ENCODE results near the gene ANKS1B.

ANKS1B gene

GRCh38 chr12:99067171-99067785 is 917.5 kb downstream of the ANKS1B start:
- TF ChIP-seq ZNF8 (CRISPR knock-in tag; IDR thresholded peaks at IDR 0.05): no peak
- no peak for TF ChIP-seq ARNTL (CRISPR knock-in tag; IDR thresholded peaks at IDR 0.05; ENCODE audit: borderline replicate concordance, low read depth)
- no peak for TF ChIP-seq TOX (CRISPR knock-in tag; IDR thresholded peaks at IDR 0.05; ENCODE audit: borderline replicate concordance)
- TF ChIP-seq TCF4 (CRISPR knock-in tag; IDR thresholded peaks at IDR 0.05; ENCODE audit: borderline replicate concordance): no peak
- no peak for ATAC-seq

- ATAC-seq: no peak
Measured at GRCh38 chr12:99066726-99067125, 918.0 kb downstream of the ANKS1B start.

GRCh38 chr12:99063182-99063581 is 921.6 kb downstream of the ANKS1B start:
- ATAC-seq: no peak
- no peak for TF ChIP-seq ISL1 (CRISPR knock-in tag; IDR thresholded peaks at IDR 0.05)
- TF ChIP-seq ARNTL (CRISPR knock-in tag; IDR thresholded peaks at IDR 0.05; ENCODE audit: borderline replicate concordance, low read depth): no peak
- TF ChIP-seq RARB (CRISPR knock-in tag; IDR thresholded peaks at IDR 0.05): no peak
- TF ChIP-seq, protein P1, sequence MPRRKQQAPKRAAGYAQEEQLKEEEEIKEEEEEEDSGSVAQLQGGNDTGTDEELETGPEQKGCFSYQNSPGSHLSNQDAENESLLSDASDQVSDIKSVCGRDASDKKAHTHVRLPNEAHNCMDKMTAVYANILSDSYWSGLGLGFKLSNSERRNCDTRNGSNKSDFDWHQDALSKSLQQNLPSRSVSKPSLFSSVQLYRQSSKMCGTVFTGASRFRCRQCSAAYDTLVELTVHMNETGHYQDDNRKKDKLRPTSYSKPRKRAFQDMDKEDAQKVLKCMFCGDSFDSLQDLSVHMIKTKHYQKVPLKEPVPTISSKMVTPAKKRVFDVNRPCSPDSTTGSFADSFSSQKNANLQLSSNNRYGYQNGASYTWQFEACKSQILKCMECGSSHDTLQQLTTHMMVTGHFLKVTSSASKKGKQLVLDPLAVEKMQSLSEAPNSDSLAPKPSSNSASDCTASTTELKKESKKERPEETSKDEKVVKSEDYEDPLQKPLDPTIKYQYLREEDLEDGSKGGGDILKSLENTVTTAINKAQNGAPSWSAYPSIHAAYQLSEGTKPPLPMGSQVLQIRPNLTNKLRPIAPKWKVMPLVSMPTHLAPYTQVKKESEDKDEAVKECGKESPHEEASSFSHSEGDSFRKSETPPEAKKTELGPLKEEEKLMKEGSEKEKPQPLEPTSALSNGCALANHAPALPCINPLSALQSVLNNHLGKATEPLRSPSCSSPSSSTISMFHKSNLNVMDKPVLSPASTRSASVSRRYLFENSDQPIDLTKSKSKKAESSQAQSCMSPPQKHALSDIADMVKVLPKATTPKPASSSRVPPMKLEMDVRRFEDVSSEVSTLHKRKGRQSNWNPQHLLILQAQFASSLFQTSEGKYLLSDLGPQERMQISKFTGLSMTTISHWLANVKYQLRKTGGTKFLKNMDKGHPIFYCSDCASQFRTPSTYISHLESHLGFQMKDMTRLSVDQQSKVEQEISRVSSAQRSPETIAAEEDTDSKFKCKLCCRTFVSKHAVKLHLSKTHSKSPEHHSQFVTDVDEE (CRISPR knock-in tag; IDR thresholded peaks at IDR 0.05): no peak
- TF ChIP-seq ZNF8 (CRISPR knock-in tag; IDR thresholded peaks at IDR 0.05): no peak
- TF ChIP-seq ZC3H10 (CRISPR knock-in tag; IDR thresholded peaks at IDR 0.05): no peak
- TF ChIP-seq BACH2 (CRISPR knock-in tag; IDR thresholded peaks at IDR 0.05; ENCODE audit: borderline replicate concordance): no peak
- no peak for TF ChIP-seq ZFP3 (CRISPR knock-in tag; IDR thresholded peaks at IDR 0.05)
- TF ChIP-seq CSDC2 (CRISPR knock-in tag; IDR thresholded peaks at IDR 0.05): no peak
- TF ChIP-seq ESRRG (CRISPR knock-in tag; IDR thresholded peaks at IDR 0.05): no peak
- no peak for TF ChIP-seq TCF4 (CRISPR knock-in tag; IDR thresholded peaks at IDR 0.05; ENCODE audit: borderline replicate concordance)
- no peak for TF ChIP-seq GLIS3 (CRISPR knock-in tag; IDR thresholded peaks at IDR 0.05)
- TF ChIP-seq, protein P2, sequence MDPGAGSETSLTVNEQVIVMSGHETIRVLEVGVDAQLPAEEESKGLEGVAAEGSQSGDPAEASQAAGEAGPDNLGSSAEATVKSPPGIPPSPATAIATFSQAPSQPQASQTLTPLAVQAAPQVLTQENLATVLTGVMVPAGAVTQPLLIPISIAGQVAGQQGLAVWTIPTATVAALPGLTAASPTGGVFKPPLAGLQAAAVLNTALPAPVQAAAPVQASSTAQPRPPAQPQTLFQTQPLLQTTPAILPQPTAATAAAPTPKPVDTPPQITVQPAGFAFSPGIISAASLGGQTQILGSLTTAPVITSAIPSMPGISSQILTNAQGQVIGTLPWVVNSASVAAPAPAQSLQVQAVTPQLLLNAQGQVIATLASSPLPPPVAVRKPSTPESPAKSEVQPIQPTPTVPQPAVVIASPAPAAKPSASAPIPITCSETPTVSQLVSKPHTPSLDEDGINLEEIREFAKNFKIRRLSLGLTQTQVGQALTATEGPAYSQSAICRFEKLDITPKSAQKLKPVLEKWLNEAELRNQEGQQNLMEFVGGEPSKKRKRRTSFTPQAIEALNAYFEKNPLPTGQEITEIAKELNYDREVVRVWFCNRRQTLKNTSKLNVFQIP (CRISPR knock-in tag; IDR thresholded peaks at IDR 0.05; ENCODE audit: borderline replicate concordance, low read depth): no peak
- TF ChIP-seq ZNF565 (CRISPR knock-in tag; conservative IDR thresholded peaks at IDR 0.05; ENCODE audit: low read depth): no peak

More at GRCh38 chr12:99066726-99067125, 918.0 kb downstream of the ANKS1B start:
- no peak for TF ChIP-seq ZNF70 (CRISPR knock-in tag; IDR thresholded peaks at IDR 0.05)
- no peak for TF ChIP-seq CSDC2 (CRISPR knock-in tag; IDR thresholded peaks at IDR 0.05)
- no peak for TF ChIP-seq GLIS3 (CRISPR knock-in tag; IDR thresholded peaks at IDR 0.05)
- TF ChIP-seq, protein P2 (CRISPR knock-in tag; IDR thresholded peaks at IDR 0.05; ENCODE audit: borderline replicate concordance, low read depth): no peak
- no peak for TF ChIP-seq TCF4 (CRISPR knock-in tag; IDR thresholded peaks at IDR 0.05; ENCODE audit: borderline replicate concordance)
- no peak for TF ChIP-seq ZC3H10 (CRISPR knock-in tag; IDR thresholded peaks at IDR 0.05)
- TF ChIP-seq ZFP30 (CRISPR knock-in tag; IDR thresholded peaks at IDR 0.05): no peak
- TF ChIP-seq BACH2 (CRISPR knock-in tag; IDR thresholded peaks at IDR 0.05; ENCODE audit: borderline replicate concordance): no peak
- no peak for TF ChIP-seq ARNTL (CRISPR knock-in tag; IDR thresholded peaks at IDR 0.05; ENCODE audit: borderline replicate concordance, low read depth)
- no peak for TF ChIP-seq OSR1 (CRISPR knock-in tag; IDR thresholded peaks at IDR 0.05)
- TF ChIP-seq ZNF8 (CRISPR knock-in tag; IDR thresholded peaks at IDR 0.05): no peak
- TF ChIP-seq, protein P3, sequence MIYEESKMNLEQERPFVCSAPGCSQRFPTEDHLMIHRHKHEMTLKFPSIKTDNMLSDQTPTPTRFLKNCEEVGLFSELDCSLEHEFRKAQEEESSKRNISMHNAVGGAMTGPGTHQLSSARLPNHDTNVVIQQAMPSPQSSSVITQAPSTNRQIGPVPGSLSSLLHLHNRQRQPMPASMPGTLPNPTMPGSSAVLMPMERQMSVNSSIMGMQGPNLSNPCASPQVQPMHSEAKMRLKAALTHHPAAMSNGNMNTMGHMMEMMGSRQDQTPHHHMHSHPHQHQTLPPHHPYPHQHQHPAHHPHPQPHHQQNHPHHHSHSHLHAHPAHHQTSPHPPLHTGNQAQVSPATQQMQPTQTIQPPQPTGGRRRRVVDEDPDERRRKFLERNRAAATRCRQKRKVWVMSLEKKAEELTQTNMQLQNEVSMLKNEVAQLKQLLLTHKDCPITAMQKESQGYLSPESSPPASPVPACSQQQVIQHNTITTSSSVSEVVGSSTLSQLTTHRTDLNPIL (CRISPR knock-in tag; IDR thresholded peaks at IDR 0.05; ENCODE audit: low read depth): no peak
- no peak for TF ChIP-seq CSRNP3 (CRISPR knock-in tag; IDR thresholded peaks at IDR 0.05)
- no peak for TF ChIP-seq SNAI2 (CRISPR knock-in tag; IDR thresholded peaks at IDR 0.05)
- TF ChIP-seq ZNF565 (CRISPR knock-in tag; conservative IDR thresholded peaks at IDR 0.05; ENCODE audit: low read depth): no peak
- TF ChIP-seq ISL1 (CRISPR knock-in tag; IDR thresholded peaks at IDR 0.05): no peak
- TF ChIP-seq PPARA (CRISPR knock-in tag; IDR thresholded peaks at IDR 0.05; ENCODE audit: borderline replicate concordance): no peak
- TF ChIP-seq TOX (CRISPR knock-in tag; IDR thresholded peaks at IDR 0.05; ENCODE audit: borderline replicate concordance): no peak
- TF ChIP-seq, protein P4, sequence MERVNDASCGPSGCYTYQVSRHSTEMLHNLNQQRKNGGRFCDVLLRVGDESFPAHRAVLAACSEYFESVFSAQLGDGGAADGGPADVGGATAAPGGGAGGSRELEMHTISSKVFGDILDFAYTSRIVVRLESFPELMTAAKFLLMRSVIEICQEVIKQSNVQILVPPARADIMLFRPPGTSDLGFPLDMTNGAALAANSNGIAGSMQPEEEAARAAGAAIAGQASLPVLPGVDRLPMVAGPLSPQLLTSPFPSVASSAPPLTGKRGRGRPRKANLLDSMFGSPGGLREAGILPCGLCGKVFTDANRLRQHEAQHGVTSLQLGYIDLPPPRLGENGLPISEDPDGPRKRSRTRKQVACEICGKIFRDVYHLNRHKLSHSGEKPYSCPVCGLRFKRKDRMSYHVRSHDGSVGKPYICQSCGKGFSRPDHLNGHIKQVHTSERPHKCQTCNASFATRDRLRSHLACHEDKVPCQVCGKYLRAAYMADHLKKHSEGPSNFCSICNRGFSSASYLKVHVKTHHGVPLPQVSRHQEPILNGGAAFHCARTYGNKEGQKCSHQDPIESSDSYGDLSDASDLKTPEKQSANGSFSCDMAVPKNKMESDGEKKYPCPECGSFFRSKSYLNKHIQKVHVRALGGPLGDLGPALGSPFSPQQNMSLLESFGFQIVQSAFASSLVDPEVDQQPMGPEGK (CRISPR knock-in tag; IDR thresholded peaks at IDR 0.05; ENCODE audit: borderline replicate concordance): no peak
